ENCODE data around the gene MPDU1. TPM values are rescaled to one million over a fixed set of nuclear protein-coding genes. Genes with fewer than 3 reads are reported as not detected.

MPDU1 gene
- total and polyA plus RNA-seq, 2 of the 13 experiments (the other 11 are each of a cell fraction or from before 2014, with no cell fraction given) = 112 to 167 TPM

DNA sequence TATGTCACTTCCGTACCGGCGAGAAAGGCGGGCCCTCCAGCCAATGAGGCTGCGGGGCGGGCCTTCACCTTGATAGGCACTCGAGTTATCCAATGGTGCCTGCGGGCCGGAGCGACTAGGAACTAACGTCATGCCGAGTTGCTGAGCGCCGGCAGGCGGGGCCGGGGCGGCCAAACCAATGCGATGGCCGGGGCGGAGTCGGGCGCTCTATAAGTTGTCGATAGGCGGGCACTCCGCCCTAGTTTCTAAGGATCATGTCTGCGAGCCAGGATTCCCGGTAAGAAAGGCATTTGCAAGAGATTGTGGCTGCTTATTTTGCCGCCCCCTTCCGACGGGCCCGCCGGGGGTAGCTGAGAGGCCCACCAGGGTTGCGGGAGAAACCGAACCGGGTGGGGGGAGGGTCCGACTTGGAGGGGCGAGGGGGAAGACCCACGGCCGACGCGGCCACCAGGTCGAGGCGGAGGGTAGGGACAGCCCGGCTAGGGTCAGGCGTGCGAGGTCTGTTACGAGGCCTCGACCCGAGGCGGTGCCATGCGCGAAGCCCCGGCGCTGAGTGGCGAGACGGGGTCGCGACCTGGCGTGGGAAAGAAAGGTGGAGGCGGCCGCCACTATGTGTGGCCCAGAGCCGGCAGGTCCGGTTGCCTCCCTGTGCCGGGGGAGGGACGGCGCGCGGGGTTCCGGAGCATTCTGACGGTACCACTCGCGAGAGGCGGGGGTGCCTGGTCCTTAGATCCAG, 10.9 kb upstream of the MPDU1 start (continued):
- no peak for TF ChIP-seq ZNF549 (CRISPR knock-in tag; IDR thresholded peaks at IDR 0.05)
- no peak for TF ChIP-seq ZBTB14 (CRISPR knock-in tag; IDR thresholded peaks at IDR 0.05)
- TF ChIP-seq, protein P1, sequence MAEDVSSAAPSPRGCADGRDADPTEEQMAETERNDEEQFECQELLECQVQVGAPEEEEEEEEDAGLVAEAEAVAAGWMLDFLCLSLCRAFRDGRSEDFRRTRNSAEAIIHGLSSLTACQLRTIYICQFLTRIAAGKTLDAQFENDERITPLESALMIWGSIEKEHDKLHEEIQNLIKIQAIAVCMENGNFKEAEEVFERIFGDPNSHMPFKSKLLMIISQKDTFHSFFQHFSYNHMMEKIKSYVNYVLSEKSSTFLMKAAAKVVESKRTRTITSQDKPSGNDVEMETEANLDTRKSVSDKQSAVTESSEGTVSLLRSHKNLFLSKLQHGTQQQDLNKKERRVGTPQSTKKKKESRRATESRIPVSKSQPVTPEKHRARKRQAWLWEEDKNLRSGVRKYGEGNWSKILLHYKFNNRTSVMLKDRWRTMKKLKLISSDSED (CRISPR knock-in tag; IDR thresholded peaks at IDR 0.05) = no peak
- TF ChIP-seq ZNF816 (CRISPR knock-in tag; IDR thresholded peaks at IDR 0.05; ENCODE audit: borderline replicate concordance) = no peak; the same call in 1 of the 2 replicates
- no peak; the same call in 1 of the 2 replicates for TF ChIP-seq ZNF124 (CRISPR knock-in tag; IDR thresholded peaks at IDR 0.05)
- TF ChIP-seq ZKSCAN1 (IDR thresholded peaks at IDR 0.05; ENCODE audit: low read length) = no peak
- TF ChIP-seq SALL2 (CRISPR knock-in tag; IDR thresholded peaks at IDR 0.05) = 0 out of 2 replicates have a peak, but pooled peaks have one; percentile 19
- TF ChIP-seq ERF (CRISPR knock-in tag; IDR thresholded peaks at IDR 0.05) = no peak; the same call in 1 of the 2 replicates
- TF ChIP-seq, protein P2, sequence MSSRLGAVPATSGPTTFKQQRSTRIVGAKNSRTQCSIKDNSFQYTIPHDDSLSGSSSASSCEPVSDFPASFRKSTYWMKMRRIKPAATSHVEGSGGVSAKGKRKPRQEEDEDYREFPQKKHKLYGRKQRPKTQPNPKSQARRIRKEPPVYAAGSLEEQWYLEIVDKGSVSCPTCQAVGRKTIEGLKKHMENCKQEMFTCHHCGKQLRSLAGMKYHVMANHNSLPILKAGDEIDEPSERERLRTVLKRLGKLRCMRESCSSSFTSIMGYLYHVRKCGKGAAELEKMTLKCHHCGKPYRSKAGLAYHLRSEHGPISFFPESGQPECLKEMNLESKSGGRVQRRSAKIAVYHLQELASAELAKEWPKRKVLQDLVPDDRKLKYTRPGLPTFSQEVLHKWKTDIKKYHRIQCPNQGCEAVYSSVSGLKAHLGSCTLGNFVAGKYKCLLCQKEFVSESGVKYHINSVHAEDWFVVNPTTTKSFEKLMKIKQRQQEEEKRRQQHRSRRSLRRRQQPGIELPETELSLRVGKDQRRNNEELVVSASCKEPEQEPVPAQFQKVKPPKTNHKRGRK (CRISPR knock-in tag; IDR thresholded peaks at IDR 0.05) = no peak
- TF ChIP-seq, protein P3, sequence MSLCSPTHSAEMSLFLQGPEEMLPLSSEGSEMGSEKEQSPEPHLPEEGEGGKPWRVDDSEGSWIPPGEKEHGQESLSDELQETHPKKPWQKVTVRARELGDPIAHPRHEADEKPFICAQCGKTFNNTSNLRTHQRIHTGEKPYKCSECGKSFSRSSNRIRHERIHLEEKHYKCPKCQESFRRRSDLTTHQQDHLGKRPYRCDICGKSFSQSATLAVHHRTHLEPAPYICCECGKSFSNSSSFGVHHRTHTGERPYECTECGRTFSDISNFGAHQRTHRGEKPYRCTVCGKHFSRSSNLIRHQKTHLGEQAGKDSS (CRISPR knock-in tag; IDR thresholded peaks at IDR 0.05; ENCODE audit: borderline replicate concordance, low read depth) = no peak
- TF ChIP-seq SAFB2 (CRISPR knock-in tag; IDR thresholded peaks at IDR 0.05; ENCODE audit: borderline replicate concordance, low read depth) = peak; percentile 56
- TF ChIP-seq ZNF225 (CRISPR knock-in tag; IDR thresholded peaks at IDR 0.05) = peak; percentile 39; the same call in 1 of the 2 replicates
- no peak; the same call in none of the 2 replicates for TF ChIP-seq HDAC1 (CRISPR knock-in tag; IDR thresholded peaks at IDR 0.05)
- TF ChIP-seq SMAD3 (CRISPR knock-in tag; IDR thresholded peaks at IDR 0.05) = peak; percentile 6; the same call in 1 of the 2 replicates
- TF ChIP-seq, protein P4, sequence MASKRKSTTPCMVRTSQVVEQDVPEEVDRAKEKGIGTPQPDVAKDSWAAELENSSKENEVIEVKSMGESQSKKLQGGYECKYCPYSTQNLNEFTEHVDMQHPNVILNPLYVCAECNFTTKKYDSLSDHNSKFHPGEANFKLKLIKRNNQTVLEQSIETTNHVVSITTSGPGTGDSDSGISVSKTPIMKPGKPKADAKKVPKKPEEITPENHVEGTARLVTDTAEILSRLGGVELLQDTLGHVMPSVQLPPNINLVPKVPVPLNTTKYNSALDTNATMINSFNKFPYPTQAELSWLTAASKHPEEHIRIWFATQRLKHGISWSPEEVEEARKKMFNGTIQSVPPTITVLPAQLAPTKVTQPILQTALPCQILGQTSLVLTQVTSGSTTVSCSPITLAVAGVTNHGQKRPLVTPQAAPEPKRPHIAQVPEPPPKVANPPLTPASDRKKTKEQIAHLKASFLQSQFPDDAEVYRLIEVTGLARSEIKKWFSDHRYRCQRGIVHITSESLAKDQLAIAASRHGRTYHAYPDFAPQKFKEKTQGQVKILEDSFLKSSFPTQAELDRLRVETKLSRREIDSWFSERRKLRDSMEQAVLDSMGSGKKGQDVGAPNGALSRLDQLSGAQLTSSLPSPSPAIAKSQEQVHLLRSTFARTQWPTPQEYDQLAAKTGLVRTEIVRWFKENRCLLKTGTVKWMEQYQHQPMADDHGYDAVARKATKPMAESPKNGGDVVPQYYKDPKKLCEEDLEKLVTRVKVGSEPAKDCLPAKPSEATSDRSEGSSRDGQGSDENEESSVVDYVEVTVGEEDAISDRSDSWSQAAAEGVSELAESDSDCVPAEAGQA (IDR thresholded peaks at IDR 0.05; ENCODE audit: low read depth) = no peak
- TF ChIP-seq, protein P4 (CRISPR knock-in tag; IDR thresholded peaks at IDR 0.05; ENCODE audit: borderline replicate concordance) = no peak

All from HepG2 (cell line).